Endothelial cell of hepatic sinusoid (primary cell): ENCODE measurements around the gene SLC36A3.
"Not testable (repeated sequence)": the region's sequence is repeated elsewhere in the genome, so short reads cannot be mapped to it uniquely, and the experiment has no call there.

Experiments
- in situ Hi-C: cut with HindIII; loops from 2 replicates; pipeline ENCODE4 v1.10.0; 2017; ENCODE audit warnings: low sequenced_read_pairs

Gene SLC36A3

DNA sequence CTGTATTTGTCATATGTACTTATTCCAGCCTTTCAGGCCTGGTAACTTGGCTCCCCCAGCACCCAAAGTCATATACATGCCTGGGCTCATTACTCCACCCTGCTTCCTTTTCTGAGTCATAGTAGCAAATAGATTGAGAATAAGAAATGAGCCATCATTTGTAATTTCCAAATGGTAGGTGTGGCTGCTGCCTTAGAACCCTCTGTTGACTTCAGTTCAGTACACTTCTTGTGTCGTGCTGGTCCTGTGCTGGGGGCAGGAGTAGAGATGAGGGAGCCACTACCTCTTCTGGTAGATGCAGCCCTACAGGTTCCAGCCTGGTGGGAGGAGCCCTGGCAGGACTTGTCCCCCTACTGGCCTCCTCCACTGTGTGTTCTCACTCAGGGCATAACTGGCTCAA is 39.5 kb downstream of the SLC36A3 start:
- in situ Hi-C loops: no loop called here

DNA sequence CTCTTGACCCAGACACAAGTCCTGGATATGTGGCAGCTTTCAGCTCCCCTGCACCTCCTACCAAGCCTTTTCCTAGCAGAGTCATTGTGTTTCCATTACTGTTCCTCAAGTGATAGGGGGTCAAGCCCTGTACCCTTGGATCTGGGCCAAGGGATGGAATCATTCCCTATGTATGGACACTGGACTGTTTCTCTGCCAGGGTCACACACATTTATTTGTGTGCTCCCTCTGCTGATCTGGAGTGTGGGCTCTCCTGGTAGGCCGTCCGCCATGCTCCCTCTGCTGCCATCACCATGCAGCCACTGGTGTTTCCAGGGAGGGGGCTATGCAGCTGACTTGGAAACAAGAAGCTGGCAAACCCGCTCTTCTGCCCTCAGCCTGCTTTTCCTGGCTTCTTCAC is 41.0 kb downstream of the SLC36A3 start:
- in situ Hi-C loops: no loop called here

DNA sequence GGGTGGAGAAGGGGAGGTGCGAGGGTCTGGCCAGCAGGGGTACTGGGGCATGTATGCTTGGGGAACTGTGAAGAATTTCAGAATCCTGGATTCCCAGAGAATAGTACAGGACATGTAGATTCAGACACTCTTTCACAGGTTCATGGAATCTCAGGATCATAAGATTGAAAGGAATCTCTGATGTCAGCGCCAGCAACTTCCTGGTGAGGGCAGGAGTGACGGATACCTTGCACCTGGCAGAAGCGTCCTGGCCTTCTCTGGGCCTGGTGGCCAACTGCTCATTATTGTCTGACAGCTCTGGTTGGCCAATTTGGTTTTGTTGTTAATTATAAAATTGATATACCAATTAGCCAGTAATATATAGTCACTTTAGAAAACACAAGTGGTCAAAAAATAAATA is 43.6 kb downstream of the SLC36A3 start:
- in situ Hi-C loops: no loop called here

DNA sequence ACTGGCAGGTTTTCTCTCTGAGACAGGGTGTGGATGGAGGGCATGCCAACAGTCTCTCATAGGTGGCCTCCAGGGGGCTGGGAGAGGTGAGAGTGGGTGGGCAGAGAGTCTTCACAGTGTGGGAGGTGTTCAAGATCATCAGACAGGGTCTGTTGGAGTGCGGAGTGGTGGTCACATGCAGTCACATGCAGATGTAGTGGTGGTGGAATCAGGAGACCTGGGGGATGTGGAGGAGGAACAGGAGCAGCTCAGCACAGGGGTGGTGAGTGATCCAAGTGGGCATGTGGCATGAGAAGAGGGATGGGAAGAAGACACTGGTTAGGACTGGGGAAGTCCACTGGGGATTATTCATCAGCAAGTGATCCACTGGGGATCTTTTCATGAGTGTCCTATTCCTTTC is 44.8 kb downstream of the SLC36A3 start:
- in situ Hi-C loops: no loop called here

DNA sequence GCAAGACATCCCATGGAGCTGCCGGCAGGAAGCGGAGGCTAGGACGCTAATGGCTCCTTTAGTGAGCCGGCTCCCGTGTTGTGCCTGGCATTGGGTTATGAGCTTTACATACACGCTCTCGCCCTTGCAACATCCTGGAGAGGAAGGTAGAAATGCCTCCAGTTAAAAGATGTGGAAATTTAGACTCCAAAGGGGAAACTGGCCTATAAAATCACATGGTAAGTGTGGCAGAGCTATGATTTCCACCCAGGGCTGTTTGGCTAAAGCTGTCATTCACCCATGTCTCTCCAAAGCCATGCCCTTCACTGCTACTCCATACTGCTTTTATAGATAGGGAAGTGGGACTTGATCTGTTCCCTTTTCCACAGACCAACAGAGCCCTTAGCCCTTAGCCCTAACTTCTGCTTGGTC is 45.4 kb downstream of the SLC36A3 start:
- in situ Hi-C loops: no loop called here

DNA sequence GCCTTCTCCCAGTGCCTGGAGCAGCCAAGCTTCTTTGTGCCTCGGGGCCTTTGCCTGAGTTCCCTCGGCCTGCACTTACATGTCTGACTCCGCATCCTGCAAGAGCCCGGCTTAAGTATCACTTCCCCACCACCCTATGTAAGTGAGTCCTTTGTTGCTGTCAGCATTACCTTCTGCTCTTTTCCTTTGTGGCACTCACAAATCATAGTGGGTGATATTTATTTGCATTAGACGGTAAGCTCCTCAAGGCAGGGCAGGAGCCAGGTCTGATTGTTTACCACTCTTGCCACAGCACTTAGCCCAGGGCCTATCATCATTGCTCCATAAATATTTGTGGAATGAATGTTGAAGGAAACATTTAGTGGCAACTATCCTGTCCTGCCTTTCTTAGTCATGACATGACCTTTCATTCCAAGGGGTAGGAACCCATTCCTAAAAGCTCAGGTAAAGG is 45.8 kb downstream of the SLC36A3 start:
- in situ Hi-C loops: no loop called here

DNA sequence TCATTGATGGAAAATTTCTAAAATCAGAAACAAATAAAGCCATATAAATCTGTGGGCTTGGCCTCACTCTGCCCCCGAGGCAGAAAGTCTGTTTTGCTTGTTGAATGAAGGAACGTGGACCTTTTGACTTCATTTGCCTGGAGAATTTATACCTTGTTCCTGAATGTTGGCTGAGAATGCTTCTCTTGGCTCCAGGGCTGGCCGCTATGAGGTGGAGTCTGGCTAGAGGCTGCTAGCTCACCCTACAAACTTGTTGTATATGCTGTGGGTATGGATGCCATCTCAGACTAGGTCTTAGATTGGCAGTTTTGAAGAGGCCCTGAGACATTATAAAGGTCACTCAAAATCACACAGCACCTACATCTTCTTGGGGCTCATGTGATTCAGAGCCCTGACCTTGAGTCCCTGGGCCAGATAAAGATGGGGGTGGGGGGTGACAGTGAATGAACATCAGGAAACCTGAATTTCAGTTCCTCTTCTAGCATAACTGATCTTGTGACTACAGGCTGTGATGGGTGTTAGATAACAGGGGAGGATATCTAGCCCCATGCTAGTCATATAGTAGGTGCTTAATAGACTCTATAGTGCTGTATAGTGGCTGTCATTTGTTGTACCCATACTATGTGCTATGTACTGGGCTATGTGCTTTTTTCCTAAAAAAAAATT is 47.8 kb downstream of the SLC36A3 start:
- in situ Hi-C loops: no loop called here

DNA sequence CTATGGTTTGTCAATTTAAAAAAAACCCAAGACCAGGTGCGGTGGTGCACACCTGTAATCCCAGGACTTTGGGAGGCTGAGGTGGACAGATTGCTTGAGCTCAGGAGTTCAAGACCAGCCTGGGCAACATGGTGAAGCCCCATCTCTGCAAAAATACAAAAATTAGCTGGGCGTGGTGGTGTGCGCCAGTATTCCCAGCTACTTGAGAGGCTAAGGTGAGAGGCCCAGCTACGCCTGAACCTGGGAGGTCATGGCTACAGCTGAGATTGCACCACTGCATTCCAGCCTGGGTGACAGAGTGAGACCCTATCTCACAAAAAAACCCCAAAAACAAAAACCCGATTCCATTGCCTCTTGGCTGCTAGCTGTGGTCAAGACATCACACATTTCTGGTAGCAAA is 48.6 kb downstream of the SLC36A3 start:
- in situ Hi-C loops: not testable (repeated sequence)

DNA sequence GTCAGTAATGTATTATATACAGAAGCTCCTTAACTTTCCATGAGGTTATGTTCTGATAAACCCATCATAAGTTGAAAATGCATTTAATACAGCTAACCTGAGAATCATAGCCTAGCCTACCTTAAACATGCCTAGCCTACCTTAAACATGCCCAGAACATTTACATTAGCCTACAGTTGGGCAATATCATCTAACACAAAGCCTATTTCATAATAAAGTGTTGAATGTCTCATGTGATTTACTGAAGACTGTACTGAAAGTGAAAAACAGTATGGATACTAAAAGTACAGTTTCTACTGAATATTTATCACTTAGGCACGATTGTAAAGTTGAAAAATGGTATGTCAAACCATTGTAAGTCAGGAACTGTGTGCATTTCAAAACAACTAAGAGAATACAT is 49.0 kb downstream of the SLC36A3 start:
- in situ Hi-C loops: no loop called here

DNA sequence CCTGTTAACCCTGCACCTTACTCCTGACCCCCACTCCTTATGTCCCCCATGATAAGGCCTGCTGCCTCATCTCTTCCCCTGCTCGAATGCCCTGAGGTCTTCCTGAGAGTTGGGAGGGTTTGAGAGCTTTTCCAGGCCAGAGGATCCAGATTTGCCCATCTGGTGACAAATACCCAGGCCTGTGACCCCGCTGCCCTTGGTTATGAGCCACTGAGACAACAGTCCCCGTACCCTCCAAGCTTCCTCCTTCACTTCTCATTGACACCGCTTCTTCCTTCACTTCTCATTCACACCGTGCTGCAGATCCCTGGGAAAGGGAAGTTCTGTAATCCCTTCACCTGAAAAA is 50.0 kb downstream of the SLC36A3 start:
- in situ Hi-C loops: no loop called here

DNA sequence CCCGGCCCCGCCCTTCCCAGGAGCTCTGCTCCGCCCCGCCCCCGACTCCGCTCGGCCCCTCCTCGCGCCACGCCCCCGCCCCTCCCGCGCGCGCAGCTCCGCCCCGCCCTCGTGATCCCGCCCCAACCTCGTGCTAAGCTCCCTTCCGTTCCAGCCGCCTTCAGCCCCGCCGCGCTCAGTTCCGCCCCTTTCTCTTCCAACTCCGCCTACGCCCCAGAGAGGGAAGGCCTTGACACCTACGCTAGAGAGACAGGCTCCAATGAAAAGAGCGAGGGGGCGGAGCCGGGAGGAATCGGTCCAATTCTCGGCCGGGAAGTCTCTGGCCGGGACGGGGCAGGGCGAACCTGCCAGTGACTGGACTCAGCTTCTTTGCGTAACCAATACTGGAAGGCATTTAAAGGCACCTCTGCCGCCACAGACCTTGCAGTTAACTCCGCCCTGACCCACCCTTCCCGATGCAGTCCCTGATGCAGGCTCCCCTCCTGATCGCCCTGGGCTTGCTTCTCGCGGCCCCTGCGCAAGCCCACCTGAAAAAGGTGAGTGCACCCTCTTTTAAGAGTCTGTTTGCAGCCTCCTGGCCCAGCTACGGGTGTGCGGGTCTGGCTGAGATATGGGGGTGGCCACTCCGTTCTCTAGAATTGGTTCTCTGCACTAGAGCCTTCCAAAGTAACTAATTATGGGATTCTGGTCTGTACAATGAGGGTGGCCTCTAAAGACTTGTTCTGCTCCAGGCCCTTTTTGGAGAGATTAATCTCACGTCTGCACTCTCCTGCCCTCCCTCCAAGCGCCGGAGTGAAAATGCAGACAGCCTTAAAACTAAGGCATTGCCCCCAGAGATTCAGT is 50.6 kb downstream of the SLC36A3 start, which contains the start of gene GM2A:
TSS of gene GM2A (plus strand) at position 424 of the 843 bp plus-strand sequence. CDS start at position 456, 32 bp downstream.
- in situ Hi-C loops: no loop called here

DNA sequence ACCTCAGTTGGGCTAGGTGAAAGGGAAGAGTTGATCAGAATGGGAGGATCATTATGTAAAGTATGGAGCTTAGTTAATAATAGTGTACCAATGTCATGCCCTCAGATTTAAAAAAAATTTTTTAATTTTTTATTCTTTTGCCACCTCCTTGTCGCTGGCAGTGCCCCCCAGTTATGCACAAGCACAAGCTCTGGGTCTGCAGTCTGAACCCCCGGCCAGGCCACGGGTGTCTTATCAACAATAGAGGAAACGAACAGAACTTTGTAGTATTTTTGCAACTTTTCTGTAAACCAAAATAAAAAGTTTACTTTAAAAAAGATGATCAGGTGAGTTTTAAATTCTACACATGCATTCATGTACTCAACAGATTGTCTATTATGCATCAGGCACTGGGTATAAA is 51.9 kb downstream of the SLC36A3 start:
- in situ Hi-C loops: no loop called here

DNA sequence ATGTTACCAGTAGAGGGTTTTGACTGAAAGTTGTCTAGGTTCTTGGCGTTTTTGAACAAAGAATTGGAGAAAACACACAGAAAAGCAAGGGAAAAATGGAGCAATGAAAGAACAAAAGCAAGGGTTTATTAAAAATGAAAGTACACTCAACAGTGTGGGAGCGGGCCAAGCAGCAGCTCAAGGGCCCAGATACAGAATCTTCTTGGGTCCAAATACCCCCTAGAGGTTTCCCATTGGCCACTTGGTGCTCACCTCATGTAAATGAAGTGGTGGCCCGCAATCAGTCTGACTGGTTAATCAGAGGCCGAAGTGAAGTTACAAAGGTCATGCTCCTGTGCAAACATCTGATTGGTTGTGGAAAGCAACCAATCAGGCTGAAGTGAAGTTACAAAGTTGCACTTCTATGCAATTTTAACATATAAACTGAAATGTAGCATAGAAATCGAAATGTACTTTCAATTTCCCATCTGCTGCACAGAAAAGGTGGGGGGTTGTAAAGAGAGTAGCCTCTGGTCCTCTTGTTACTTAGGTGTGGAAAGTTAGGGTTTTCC is 52.5 kb downstream of the SLC36A3 start:
- in situ Hi-C loops: no loop called here

DNA sequence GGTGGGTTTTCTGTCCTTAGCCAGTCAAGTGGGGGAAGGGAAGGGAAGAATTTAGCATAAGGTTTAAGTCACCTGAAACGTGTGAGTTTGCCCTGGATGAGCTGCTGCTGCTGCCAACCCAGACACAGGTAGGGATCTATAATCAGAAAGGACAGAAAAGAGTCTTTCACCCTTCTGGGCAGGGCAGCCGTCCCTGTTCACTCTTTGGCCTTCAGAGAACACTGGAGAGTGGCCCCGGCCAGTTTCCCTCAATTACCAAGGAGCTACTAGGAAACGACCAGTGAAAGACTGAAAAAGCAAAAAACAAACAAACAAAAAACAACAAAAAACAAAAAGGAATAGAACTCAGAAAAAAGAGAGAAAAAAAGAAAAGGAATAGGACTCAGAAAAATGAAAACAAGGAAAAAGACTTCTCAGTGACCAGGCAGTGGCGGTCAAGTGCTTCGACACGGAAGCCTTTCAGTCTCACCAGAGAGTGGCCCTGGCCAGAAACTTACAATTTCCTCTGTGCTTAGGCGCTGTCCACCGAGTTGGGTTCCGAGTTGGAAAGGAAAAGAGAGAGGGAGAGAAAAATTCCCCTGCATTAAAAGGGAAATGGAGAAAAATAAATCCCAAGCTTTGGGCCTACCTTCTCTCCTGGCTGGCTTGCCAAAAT is 53.1 kb downstream of the SLC36A3 start:
- in situ Hi-C loops: no loop called here

DNA sequence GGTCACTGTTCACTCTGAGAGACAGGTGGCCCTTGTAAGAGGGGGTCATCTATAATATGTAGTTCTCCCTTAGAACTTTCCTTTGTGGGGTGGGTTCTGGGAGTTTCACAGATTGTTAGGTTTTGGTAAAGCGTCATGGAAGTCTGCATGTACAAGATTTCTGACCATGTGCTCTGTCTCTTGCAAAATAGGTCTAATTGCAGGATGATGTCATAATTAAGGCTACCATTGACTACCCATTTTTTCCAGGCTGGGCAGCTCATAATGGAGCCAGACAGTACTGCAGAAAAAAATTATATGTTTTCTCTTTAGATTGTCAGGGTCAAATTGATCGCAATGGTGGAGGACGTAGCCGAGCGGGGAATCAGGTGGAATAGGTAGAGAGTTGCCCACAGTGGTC is 54.3 kb downstream of the SLC36A3 start:
- in situ Hi-C loops: no loop called here

DNA sequence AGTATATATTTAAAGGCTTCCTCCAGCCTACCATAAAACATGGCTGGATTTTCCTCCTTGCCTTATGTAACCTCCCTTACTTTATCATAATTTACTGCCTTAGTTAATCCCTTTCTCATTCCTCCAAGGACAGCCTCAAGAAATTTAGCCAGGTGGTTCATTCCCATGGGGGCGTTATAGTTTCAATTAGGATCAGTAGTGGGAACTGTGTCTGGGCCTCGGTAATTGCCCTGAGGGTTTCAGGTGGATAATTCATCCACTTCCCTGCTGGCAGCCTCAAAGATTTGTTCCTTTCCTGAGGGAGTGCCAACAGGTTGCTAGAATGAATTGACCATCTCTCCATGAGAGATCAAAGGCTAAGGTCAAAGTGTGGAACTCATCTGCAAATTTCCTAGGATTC is 54.9 kb downstream of the SLC36A3 start:
- in situ Hi-C loops: no loop called here

DNA sequence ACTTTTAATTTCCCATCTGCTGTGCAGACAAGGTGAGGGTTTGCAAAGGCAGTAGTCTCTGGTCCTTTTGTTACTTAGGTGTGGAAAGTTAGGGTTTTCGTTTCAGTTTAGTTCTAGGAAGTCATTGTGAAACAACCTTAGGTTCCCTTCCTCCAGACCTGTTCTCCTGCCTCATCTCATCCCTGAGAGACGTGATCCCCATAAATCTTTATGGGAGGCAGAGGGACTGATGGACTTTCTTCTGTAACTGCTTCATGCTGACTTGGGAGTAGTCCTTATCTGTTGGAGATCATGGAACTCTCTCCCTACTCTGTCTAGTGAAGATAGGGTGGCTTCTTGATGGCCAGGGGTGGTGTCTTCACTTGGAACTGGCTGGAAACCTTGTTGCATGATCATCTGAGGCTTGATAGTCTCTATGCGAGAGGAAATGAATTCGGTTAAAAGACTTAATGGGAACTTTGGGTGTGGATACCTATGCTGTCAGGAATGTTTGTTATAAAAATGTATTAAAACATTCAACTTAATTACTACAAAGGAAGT is 57.8 kb downstream of the SLC36A3 start:
- in situ Hi-C loops: no loop called here

DNA sequence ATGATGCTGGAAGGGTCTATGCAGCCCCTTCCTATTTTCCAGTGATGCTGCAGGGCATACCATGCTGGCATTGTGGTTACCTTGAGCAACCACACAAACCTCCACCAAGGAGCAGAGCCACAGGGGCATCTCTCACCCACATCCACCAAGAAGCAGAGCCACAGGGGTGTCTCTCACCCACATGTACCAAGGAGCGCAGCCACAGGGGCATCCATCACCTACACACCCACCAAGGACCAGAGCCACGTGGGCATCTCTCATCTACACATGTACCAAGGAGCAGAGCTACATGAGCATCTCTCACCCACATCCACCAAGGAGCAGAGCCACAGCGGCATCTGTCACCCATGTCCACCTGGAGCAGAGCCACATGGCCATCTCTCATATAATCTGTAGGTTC is 59.4 kb downstream of the SLC36A3 start:
- in situ Hi-C loops: no loop called here

DNA sequence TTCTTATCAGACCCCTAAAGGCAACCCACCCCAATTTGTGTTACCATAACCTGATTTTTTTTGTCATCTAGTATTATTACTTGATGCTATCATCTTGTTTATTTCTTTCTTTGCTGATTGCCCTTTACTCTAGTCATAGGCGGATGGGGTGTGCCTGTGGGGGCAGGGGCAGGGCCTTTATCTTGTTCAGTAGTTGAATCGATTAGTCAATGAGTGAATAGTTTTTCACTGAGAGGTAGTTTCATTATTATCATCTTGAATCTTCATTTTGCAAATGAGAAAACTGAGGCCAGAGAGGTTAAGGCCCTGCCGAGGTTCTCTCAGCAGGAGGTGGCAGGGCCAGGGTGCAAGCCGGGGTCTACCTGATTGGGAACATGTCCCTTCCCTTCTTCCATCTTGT is 60.0 kb downstream of the SLC36A3 start:
- in situ Hi-C loops: no loop called here

DNA sequence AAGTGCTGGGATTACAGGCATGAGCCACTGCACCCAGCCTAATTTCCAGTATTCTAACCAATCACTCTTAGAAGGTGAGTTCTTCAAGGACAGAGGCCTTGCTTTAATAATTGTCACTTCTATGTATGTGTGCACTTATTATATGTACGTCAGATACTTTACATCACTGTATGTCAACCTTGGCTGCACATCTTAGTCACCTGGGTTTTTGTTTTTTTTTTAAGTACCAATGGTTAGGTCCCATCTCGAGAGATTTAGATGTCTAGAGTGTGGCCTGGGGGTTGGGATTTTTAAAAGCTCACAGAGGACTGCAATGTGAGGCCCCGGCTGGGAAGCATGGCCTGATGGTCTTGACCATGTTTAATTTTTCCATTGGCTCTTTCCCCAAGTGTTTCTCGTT is 60.4 kb downstream of the SLC36A3 start:
- in situ Hi-C loops: no loop called here

DNA sequence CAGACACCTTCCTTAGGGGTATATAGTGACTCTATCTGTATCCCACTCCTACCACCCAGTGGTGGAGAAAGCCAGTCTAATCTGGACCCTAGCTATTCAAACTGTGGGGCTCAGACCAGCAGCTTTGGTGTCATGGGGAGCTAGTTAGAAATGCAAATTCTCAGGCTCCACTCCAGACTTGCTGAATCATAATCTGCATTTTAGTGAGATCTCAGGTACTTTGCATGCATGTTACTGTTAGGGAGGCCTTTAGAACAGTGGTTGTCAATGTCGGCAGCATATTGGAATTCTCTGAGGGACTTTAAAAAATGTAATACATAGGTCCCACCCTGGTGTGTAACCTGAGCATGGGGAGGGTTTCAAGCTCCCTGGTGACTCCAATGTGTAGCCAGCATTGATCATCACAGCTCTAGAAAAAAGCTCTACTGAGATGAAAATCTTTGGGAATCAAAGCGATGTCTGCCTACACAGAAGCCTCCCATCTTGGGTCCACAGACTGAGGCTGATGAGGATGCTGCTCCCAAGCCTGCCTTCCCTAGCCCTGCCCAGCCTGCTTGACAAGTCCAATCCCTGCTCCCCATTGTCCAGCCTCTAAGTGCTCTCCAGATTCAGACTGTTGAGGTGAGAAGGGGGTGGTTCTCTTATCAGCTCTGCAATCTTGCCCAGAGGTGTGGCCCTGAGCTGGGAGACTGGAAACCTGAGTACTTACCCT is 62.5 kb downstream of the SLC36A3 start:
- in situ Hi-C loops: no loop called here
